Measurements from ENCODE around the gene MEIOSIN.
"Not testable (repeated sequence)": the region's sequence is repeated elsewhere in the genome, so short reads cannot be mapped to it uniquely, and the experiment has no call there.

The MEIOSIN gene

DNA sequence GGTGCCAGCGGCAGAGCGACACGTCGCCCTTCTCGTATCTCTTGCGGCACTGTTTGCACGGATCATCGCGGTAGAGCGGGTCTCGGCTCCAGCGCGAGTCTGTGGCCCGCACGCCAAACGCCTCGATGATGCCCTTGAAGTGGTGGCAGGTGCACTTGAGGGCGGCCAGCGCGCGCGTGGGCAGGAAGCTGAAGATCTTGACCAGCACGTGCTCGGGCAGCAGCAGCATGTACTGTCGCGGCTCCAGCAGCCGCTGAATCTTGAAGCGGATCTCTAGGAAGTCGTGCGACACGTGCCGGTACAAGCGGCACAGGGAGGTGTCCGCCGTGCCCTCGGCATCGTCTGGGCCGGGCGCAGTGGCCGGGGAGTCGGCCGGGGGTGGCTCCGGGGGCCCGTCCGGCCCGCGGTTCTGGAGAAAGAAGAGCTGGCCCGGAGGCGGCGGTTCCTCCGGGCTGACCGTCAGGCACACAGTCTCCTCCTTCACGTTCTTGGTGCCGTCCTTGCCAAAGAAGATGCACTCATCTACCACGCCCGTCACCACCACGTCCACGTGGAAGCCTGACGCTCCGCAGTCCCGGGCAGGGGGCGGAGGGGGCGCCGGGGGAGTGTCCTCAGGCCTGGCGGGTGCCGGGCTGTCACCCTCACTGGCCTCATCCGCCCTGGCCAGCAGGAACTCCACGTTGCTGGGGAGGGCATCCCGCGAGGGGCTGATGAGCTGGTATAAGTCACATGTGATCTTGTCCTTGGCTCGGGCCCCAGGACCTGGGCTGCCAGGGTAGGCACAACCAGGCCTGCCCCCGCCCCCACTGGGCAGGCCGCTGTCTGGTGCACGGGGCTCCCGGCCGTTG lies 21.2 kb upstream of the MEIOSIN start:
- Mint-ChIP-seq H3K27ac (no peak overlapping the region), H3K27me3 (no peaks in the 10 kb centered on the region), H3K9me3 (no peaks in the 10 kb centered on the region), H3K4me3 (no peak overlapping the region), H3K36me3 (ENCODE audit: insufficient read depth) (peaks cover 15% of the 10 kb centered on the region), H3K4me1 (ENCODE audit: low read depth in 2 of 2) (peaks cover 18 to 20% of the 10 kb centered on the region in 2 donors)
- DNase-seq (no peak), ATAC-seq (replicated peaks) (no peak)

DNA sequence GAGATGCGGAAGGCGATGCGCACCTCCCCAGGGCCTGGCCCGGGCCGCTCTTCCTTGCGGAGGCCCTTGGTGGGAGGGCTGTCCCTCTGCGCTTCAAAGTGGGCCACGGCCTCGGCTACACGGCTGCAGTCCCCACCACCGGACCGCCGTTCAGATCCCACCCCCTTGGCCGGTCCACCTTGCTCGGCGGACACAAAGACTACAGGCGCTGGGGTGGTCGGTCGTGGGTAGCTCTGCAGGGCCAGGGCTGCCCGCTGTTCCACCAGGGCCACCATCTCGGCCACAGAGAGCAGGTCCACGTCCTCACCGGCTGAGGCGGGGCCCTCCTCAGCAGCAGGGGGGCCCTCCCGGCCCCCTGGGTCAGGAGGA lies 20.6 kb upstream of the MEIOSIN start:
- no peak for DNase-seq
- Mint-ChIP-seq H3K4me3 (no peak overlapping the region), H3K9me3 (no peaks in the 10 kb centered on the region), H3K27me3 (no peaks in the 10 kb centered on the region), H3K4me1 (ENCODE audit: low read depth in 2 of 2) (peaks cover 18 to 21% of the 10 kb centered on the region in 2 donors), H3K27ac (no peak overlapping the region), H3K36me3 (ENCODE audit: insufficient read depth) (peaks cover 21% of the 10 kb centered on the region)
- no peak for ATAC-seq (replicated peaks)

GRCh38 chr19:45713141-45713540 lies 20.1 kb upstream of the MEIOSIN start:
- H3K27me3 Mint-ChIP-seq = no peaks in the 10 kb centered on the region
- no peaks in the 10 kb centered on the region for H3K9me3 Mint-ChIP-seq
- H3K27ac Mint-ChIP-seq = no peak overlapping the region
- H3K4me3 Mint-ChIP-seq = no peak overlapping the region
- DNase-seq = no peak
- ATAC-seq (replicated peaks) = no peak
- H3K4me1 Mint-ChIP-seq (ENCODE audit: low read depth in 2 of 2) = peaks cover 18 to 23% of the 10 kb centered on the region in 2 donors
- H3K36me3 Mint-ChIP-seq (ENCODE audit: insufficient read depth) = peaks cover 21% of the 10 kb centered on the region

DNA sequence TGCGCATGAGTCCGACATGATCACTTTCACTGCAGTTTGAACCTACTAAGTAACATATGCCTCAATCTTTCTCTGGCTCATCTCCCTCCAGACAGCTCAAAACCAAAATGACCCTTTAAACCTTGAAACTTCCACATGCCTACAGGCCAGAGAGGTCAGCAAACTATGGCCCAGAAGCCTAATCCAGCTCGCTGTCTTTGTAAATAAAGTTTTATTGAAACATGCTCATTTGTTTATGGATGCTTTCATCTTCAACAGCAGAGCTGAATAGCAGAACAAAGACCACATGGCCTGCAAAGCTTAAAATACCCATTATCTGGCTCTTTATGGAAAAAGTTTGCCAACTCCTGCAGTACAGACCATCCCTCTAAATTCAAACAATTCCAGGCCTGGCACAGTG lies 18.1 kb upstream of the MEIOSIN start:
- H3K4me1 Mint-ChIP-seq (ENCODE audit: low read depth in 2 of 2) = peaks cover 21 to 29% of the 10 kb centered on the region in 2 donors
- H3K36me3 Mint-ChIP-seq (ENCODE audit: insufficient read depth) = peaks cover 23% of the 10 kb centered on the region
- H3K27ac Mint-ChIP-seq = no peak overlapping the region
- H3K4me3 Mint-ChIP-seq = no peak overlapping the region
- DNase-seq (no peak), ATAC-seq (replicated peaks) (no peak)
- no peaks in the 10 kb centered on the region for H3K9me3 Mint-ChIP-seq
- H3K27me3 Mint-ChIP-seq = no peaks in the 10 kb centered on the region

DNA sequence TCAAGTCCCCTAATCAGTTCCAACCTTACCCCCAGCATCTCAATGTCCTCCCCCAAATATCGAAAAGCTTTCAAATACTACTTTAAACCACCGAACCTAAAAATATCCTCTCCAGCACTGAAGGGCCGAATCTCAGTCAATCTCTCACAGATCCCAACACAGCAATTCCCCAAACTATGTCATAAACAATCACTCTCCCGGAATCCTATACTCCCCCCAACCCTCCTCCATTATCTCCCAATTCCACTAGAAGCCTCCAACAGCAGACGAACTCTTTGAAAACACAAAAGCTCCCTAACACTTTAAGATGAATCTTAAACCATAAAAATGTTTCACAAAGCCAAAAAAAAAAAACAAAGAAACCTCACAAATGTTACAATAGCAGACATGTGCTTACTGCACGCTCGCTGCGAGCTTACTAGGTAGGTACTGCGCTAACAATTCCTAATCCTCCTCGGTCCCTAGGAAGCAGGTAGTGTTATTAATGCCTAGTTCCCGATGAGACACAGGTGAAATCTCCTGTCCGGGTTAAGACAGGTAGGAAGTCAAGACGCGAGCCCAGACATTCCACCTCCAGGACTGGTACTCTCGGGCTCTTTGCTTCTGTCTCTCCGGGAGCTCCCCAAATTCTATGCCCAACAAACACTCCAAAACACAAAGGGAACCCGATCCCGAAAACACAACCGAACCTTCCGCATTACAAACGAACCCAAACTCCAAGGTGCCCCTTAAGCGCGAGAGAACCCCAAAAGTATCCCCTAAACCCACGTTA lies 16.7 kb upstream of the MEIOSIN start:
- H3K4me3 Mint-ChIP-seq = peak overlapping the region; percentile 95 to 96
- peak overlapping the region; percentile 81 to 95 for H3K27ac Mint-ChIP-seq
- H3K4me1 Mint-ChIP-seq (ENCODE audit: low read depth in 2 of 2) = peaks cover 20 to 25% of the 10 kb centered on the region in 2 donors
- DNase-seq (peak in 1 of 3 experiments; percentile 14), ATAC-seq (replicated peaks) (no peak)
- H3K27me3 Mint-ChIP-seq = no peaks in the 10 kb centered on the region
- peaks cover 24% of the 10 kb centered on the region for H3K36me3 Mint-ChIP-seq (ENCODE audit: insufficient read depth)
- no peaks in the 10 kb centered on the region for H3K9me3 Mint-ChIP-seq

GRCh38 chr19:45717131-45717982 lies 15.9 kb upstream of the MEIOSIN start:
- H3K27me3 Mint-ChIP-seq = no peaks in the 10 kb centered on the region
- H3K4me3 Mint-ChIP-seq = peak overlapping the region; percentile 95 to 96
- peak overlapping the region; percentile 81 to 95 for H3K27ac Mint-ChIP-seq
- ATAC-seq (replicated peaks) = peak; percentile 96
- H3K36me3 Mint-ChIP-seq (ENCODE audit: insufficient read depth) = peaks cover 29% of the 10 kb centered on the region
- H3K4me1 Mint-ChIP-seq (ENCODE audit: low read depth in 2 of 2) = peaks cover 20 to 25% of the 10 kb centered on the region in 2 donors
- no peaks in the 10 kb centered on the region for H3K9me3 Mint-ChIP-seq
- peak; percentile 95 to 96 (median 96) for DNase-seq

DNA sequence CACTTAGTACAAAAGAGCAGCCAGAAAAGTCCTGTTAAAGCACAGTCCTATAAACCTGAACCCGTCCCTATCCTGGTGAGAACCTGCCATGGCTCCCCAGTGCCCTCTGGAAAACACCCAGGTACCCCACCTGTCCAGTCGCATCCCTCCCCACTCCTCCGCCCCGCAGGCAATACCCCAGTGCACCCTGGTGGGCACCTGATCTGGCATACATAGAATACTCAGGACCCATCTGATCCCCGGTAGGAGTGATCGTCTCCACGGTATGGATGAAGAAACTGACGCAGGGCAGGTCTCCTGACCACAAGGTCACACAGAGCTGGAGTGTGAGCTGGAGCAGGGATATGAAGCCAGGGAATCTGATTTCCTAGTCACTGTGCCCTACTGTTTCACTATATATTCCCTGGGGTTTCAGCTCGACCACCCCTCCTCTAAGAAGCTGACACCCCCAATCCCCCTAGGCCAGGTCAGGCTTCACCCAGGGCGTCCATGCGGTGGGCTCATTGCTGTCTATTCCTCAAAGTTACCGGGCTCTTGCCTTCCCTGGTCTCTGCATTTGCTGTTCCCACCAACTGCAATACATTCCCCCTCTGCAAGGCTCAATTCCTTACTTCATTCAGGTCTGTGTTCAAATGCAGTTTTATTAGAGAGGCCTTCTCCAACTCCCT lies 15.1 kb upstream of the MEIOSIN start:
- Mint-ChIP-seq H3K9me3 (no peaks in the 10 kb centered on the region), H3K4me1 (ENCODE audit: low read depth in 2 of 2) (peaks cover 20 to 25% of the 10 kb centered on the region in 2 donors), H3K4me3 (peak overlapping the region; percentile 95 to 96), H3K27me3 (no peaks in the 10 kb centered on the region), H3K36me3 (ENCODE audit: insufficient read depth) (peaks cover 34% of the 10 kb centered on the region), H3K27ac (peak overlapping the region; percentile 81 to 95)
- ATAC-seq (replicated peaks) = no peak
- DNase-seq = no peak

- H3K4me3 Mint-ChIP-seq = not testable (repeated sequence)
These were observed 13.2 kb upstream of the MEIOSIN start for GRCh38 chr19:45720065-45720464.

GRCh38 chr19:45728683-45729082 lies 4.6 kb upstream of the MEIOSIN start:
- Mint-ChIP-seq H3K27ac (peak overlapping the region; percentile 29 to 47), H3K4me3 (peak overlapping the region in 1 of 2 donors; percentile 45)
- DNase-seq = not testable (repeated sequence)

More at GRCh38 chr19:45720065-45720464, 13.2 kb upstream of the MEIOSIN start:
- H3K4me1 Mint-ChIP-seq (ENCODE audit: low read depth in 2 of 2) = peaks cover 18 to 29% of the 10 kb centered on the region in 2 donors
- H3K9me3 Mint-ChIP-seq; H3K27me3 Mint-ChIP-seq; DNase-seq; ATAC-seq (replicated peaks): not testable (repeated sequence)
- peak overlapping the region in 1 of 2 donors; percentile 23 for H3K27ac Mint-ChIP-seq
- H3K36me3 Mint-ChIP-seq (ENCODE audit: insufficient read depth) = peaks cover 34% of the 10 kb centered on the region

DNA sequence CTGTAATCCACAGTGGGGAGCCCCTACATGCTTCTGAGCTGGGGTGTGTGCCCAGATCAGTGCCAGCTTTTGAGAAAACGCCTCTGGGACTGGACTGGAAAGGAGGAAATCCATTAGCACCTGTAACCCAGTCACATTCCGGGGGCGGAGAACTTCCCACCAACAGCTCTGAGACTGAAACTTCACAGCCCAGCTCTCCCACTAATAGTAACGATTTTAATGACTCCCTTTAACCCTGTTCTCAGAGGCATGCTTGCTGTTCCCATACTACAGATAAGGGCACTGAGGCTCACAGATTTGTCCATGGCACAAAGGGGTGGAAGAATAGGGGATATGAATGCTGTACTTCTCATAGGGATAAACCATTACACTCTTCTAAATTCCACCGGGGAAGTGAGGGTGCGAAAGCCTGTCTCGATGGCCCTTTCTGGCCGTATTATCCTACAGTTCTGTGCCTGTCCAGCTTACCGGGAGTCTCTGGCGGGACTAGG lies 3.4 kb upstream of the MEIOSIN start:
- Mint-ChIP-seq H3K36me3 (ENCODE audit: insufficient read depth) (peaks cover 18% of the 10 kb centered on the region), H3K9me3 (no peaks in the 10 kb centered on the region), H3K27ac (peak overlapping the region; percentile 95 to 96), H3K4me3 (peak overlapping the region; percentile 90 to 96), H3K27me3 (no peaks in the 10 kb centered on the region), H3K4me1 (ENCODE audit: low read depth in 2 of 2) (peaks cover 27 to 28% of the 10 kb centered on the region in 2 donors)
- ATAC-seq (replicated peaks) (no peak), DNase-seq (no peak)

More at GRCh38 chr19:45728683-45729082, 4.6 kb upstream of the MEIOSIN start:
- H3K36me3 Mint-ChIP-seq (ENCODE audit: insufficient read depth) = peaks cover 18% of the 10 kb centered on the region
- not testable (repeated sequence) for ATAC-seq (replicated peaks); H3K9me3 Mint-ChIP-seq; H3K27me3 Mint-ChIP-seq
- peaks cover 27 to 32% of the 10 kb centered on the region in 2 donors for H3K4me1 Mint-ChIP-seq (ENCODE audit: low read depth in 2 of 2)

GRCh38 chr19:45730368-45731288 lies 2.6 kb upstream of the MEIOSIN start, which contains the start of gene FBXO46:
Gene FBXO46 (minus strand): TSS chr19:45730896. CDS start chr19:45713495, 17,401 bp downstream.
- Mint-ChIP-seq H3K9me3 (no peaks in the 10 kb centered on the region), H3K27ac (peak within 1 kb of the TSS; percentile 95 to 96), H3K4me3 (peak within 1 kb of the TSS; percentile 90 to 96), H3K27me3 (no peaks in the 10 kb centered on the region), H3K36me3 (ENCODE audit: insufficient read depth) (peaks cover 15% of the 10 kb centered on the region), H3K4me1 (ENCODE audit: low read depth in 2 of 2) (peaks cover 27 to 28% of the 10 kb centered on the region in 2 donors)
- DNase-seq (peak; percentile 89 to 93 (median 90)), ATAC-seq (replicated peaks) (peak; percentile 98)
